ENCODE results near the gene ACTR3.

DNA sequence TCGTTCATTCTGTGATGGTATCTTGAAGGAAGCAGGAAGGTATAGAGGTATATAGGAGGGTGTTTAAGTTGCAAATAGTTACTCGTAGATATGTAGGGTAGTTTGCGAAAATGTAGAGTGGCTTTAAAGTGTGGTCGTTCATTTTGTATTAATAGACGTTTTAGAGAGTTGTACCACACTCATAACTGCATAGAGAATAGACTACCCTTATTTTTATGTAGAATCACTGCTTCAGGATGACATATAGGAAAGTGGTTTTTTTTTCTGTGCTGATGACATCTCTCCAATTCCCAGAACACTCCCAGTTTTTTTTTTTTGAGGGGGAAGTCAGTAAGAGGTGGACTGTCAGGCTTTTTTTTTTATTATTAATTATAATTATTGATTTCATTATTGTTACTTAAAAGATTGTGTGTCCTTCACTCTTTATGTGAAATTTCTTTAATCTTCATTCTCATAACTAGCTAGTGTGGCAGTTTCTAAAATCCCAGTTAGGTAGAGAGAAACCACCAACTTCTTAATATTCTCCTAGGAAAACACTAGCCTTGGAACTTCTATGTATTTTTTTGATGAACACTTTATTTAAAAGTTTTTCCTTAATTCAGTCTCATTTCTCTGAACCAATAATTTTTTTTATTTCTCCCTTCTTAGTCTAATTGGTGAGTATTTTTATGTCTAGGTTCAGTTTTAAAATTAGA, 1.5 kb downstream of the ACTR3 start:
- TF ChIP-seq, protein P1, sequence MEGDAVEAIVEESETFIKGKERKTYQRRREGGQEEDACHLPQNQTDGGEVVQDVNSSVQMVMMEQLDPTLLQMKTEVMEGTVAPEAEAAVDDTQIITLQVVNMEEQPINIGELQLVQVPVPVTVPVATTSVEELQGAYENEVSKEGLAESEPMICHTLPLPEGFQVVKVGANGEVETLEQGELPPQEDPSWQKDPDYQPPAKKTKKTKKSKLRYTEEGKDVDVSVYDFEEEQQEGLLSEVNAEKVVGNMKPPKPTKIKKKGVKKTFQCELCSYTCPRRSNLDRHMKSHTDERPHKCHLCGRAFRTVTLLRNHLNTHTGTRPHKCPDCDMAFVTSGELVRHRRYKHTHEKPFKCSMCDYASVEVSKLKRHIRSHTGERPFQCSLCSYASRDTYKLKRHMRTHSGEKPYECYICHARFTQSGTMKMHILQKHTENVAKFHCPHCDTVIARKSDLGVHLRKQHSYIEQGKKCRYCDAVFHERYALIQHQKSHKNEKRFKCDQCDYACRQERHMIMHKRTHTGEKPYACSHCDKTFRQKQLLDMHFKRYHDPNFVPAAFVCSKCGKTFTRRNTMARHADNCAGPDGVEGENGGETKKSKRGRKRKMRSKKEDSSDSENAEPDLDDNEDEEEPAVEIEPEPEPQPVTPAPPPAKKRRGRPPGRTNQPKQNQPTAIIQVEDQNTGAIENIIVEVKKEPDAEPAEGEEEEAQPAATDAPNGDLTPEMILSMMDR (conservative IDR thresholded peaks at IDR 0.05 in 1 of 2, IDR thresholded peaks at IDR 0.05 in 1 of 2; ENCODE audit: extremely low read depth in 1 of 2, insufficient read depth in 1 of 2, low read depth in 1 of 2, low read length in 2 of 2), result no peak
- no peak for TF ChIP-seq EZH2 (IDR thresholded peaks at IDR 0.05; ENCODE audit: borderline replicate concordance, low read length)

Measured in mammary epithelial cell (primary cell).